A549 (cell line): ENCODE results near the gene LRRFIP2. TPM values are rescaled to one million over a fixed set of nuclear protein-coding genes. Genes with fewer than 3 reads are reported as not detected.
"Not testable (repeated sequence)": the region's sequence is repeated elsewhere in the genome, so short reads cannot be mapped to it uniquely, and the experiment has no call there.

Source experiments
- ATAC-seq, 2 experiments: fragments of 200-7000 bp in 1 of 2; fragments of >200 bp in 1 of 2; cut with Nextera tagmentation in 1 of 2; cut with Tn5 transposase in 1 of 2; 3 replicates each; pipeline versions ENCODE4 v1.8.0 to v1.9.1; 2018 to 2020; ENCODE audit warnings: mild to moderate bottlenecking in 1 of 2, moderate library complexity in 1 of 2
- CTCF ChIA-PET: fragments of 300-600 bp; sonication (Branson Sonifier 250); formaldehyde crosslinking; extraction: SDS; loops from one replicate; lab custom pipeline; 2021; ENCODE audit warnings: antibody characterized with exemption, inconsistent platforms; lab: Yijun Ruan, JAX
- POLR2A ChIA-PET: fragments of 350-600 bp; formaldehyde crosslinking; extraction: SDS; loops from one replicate; lab custom pipeline; 2021; ENCODE audit warnings: antibody characterized with exemption, inconsistent platforms; lab: Yijun Ruan, JAX
- DNase-seq, 2 experiments: peaks; one replicate each; pipeline versions ENCODE4 v3.0.0 to v3.0.0-alpha.2; 2011 to 2016; ENCODE audit warnings: low read depth in 1 of 2, low spot score in 1 of 2
- FAIRE-seq: peaks from 2 replicates; lab custom pipeline; 2011; peaks lifted over from hg19 to GRCh38; lab: Jason Lieb, UNC
- H3K27ac ChIP-seq, 2 experiments: fragments of >200 bp; sonication (Bioruptor Twin); formaldehyde crosslinking; 3 replicates each; pipeline ENCODE4 v1.5.1; 2016 to 2017
- H3K4me1 ChIP-seq: fragments of >200 bp; sonication (Bioruptor Twin); formaldehyde crosslinking; 3 replicates; pipeline ENCODE4 v1.6.1; 2016
- H3K4me2 ChIP-seq: fragments of >200 bp; sonication (Bioruptor Twin); formaldehyde crosslinking; 3 replicates; pipeline ENCODE4 v1.6.1; 2016
- H3K4me3 ChIP-seq: fragments of >200 bp; sonication (Bioruptor Twin); formaldehyde crosslinking; 3 replicates; pipeline ENCODE4 v1.5.1; 2016
- H3K9me3 ChIP-seq: fragments of >200 bp; sonication (Bioruptor Twin); formaldehyde crosslinking; 3 replicates; pipeline ENCODE4 v1.6.1; 2016
- CEBPB ChIP-seq, 2 experiments: fragments of >200 bp in 1 of 2; sonication (Bioruptor Twin) in 1 of 2; formaldehyde crosslinking in 1 of 2; IDR thresholded peaks; 2 replicates each; pipeline ENCODE4 v1.6.1; 2012 to 2016
- CHD2 ChIP-seq: fragments of 150-350 bp; IDR thresholded peaks from 2 replicates; pipeline ENCODE4 v1.6.1; 2014; ENCODE audit warnings: low read length; ENCODE audit not compliant: partially characterized antibody
- CTCF ChIP-seq: fragments of >200 bp; sonication (Bioruptor Twin); formaldehyde crosslinking; IDR thresholded peaks from 3 replicates; pipeline ENCODE4 v1.5.1; 2016
- EHF ChIP-seq: fragments of 250-450 bp; sonication (Bioruptor Pico); IDR thresholded peaks from 2 replicates; pipeline ENCODE4 v1.5.0; 2020; ENCODE audit warnings: mild to moderate bottlenecking
- FOSB ChIP-seq: fragments of 250-450 bp; sonication (Bioruptor Pico); IDR thresholded peaks from 2 replicates; pipeline ENCODE4 v1.5.0; 2020; ENCODE audit warnings: mild to moderate bottlenecking, moderate library complexity
- FOSL2 ChIP-seq, 2 experiments: fragments of 450-650 bp in 1 of 2; fragments of >200 bp in 1 of 2; sonication (Bioruptor Twin) in 1 of 2; formaldehyde crosslinking; IDR thresholded peaks; 2 replicates each; pipeline versions ENCODE4 v1.5.0 to v1.6.1; 2016 to 2020; ENCODE audit warnings: mild to moderate bottlenecking in 1 of 2, moderate library complexity in 1 of 2
- FOXS1 ChIP-seq: fragments of 250-450 bp; sonication (Bioruptor Pico); IDR thresholded peaks from 2 replicates; pipeline ENCODE4 v1.5.0; 2020; ENCODE audit warnings: mild to moderate bottlenecking, moderate library complexity
- GATA3 ChIP-seq: IDR thresholded peaks from 2 replicates; pipeline ENCODE4 v1.6.1; 2012; ENCODE audit warnings: borderline replicate concordance
- HDAC2 ChIP-seq: fragments of 200-600 bp; sonication (generic); IDR thresholded peaks from 2 replicates; pipeline ENCODE4 v1.6.1; 2016
- HMGXB4 ChIP-seq: fragments of 250-450 bp; sonication (Bioruptor Pico); IDR thresholded peaks from 2 replicates; pipeline ENCODE4 v1.5.0; 2021; ENCODE audit warnings: mild to moderate bottlenecking, moderate library complexity, borderline replicate concordance
- HOXB13 ChIP-seq: fragments of 250-450 bp; sonication (Bioruptor Pico); IDR thresholded peaks from 2 replicates; pipeline ENCODE4 v1.5.0; 2020; ENCODE audit warnings: low read depth, mild to moderate bottlenecking, moderate library complexity
- KDM1A ChIP-seq: fragments of 200-600 bp; sonication (generic); IDR thresholded peaks from 2 replicates; pipeline ENCODE4 v1.6.1; 2016; ENCODE audit warnings: low read depth, mild to moderate bottlenecking
- NPAS2 ChIP-seq: fragments of 250-450 bp; sonication (Bioruptor Pico); IDR thresholded peaks from 2 replicates; pipeline ENCODE4 v1.8.0; 2022; ENCODE audit warnings: mild to moderate bottlenecking, moderate library complexity, borderline replicate concordance
- PHF8 ChIP-seq: fragments of 200-600 bp; sonication (generic); IDR thresholded peaks from 2 replicates; pipeline ENCODE4 v1.6.1; 2016; ENCODE audit warnings: low read depth, mild to moderate bottlenecking, antibody characterized with exemption, moderate library complexity, borderline replicate concordance
- POLR2A ChIP-seq: IDR thresholded peaks from 2 replicates; pipeline ENCODE4 v1.6.1; 2012; ENCODE audit warnings: mild to moderate bottlenecking, low read length
- POLR2AphosphoS2 ChIP-seq: conservative IDR thresholded peaks from 2 replicates; pipeline ENCODE4 v1.6.1; 2012; ENCODE audit warnings: low read length, improper control_type of control experiment, inconsistent platforms
- RNF2 ChIP-seq: fragments of 200-600 bp; sonication (generic); IDR thresholded peaks from 2 replicates; pipeline ENCODE4 v1.6.1; 2016; ENCODE audit warnings: low read depth, mild to moderate bottlenecking, antibody characterized with exemption, moderate library complexity, borderline replicate concordance
- SREBF2 ChIP-seq: fragments of 450-650 bp; IDR thresholded peaks from 2 replicates; pipeline ENCODE4 v1.6.1; 2014; ENCODE audit warnings: mild to moderate bottlenecking, moderate library complexity
- ZSCAN20 ChIP-seq: fragments of 250-450 bp; sonication (Bioruptor Pico); IDR thresholded peaks from 2 replicates; pipeline ENCODE4 v1.8.0; 2022; ENCODE audit warnings: mild to moderate bottlenecking, moderate library complexity
- WGBS: methylation state at CpG from one replicate; pipeline ENCODE4 v1.1.6; 2017; ENCODE audit errors: missing lambda C conversion rate; 5-methylcytosine and 5-hydroxymethylcytosine counted together
- polyA plus RNA-seq, 4 experiments: library from polyadenylated mRNA; depleted of rRNA in 3 of 4; stranded (reverse); fragments of >200 nt; fragmentation: RNase III in 1 of 4; extraction: RNeasy Plus Mini Kit Qiagen cat#74134 plus additional on column Dnase treatment in 1 of 4; gene quantifications; 2 replicates in 3 of 4; 3 replicates in 1 of 4; pipeline ENCODE4 v1.2.3, GENCODE V29; 2011 to 2017
- TF ChIP-seq, protein P1 (sequence below): fragments of >200 bp; sonication (Bioruptor Twin); formaldehyde crosslinking; IDR thresholded peaks from 3 replicates; pipeline ENCODE4 v1.6.1; 2016

The LRRFIP2 gene
- polyA plus RNA-seq, 2 of the 4 experiments (the other 2 are of a cell fraction), result 48.0 to 66.4 TPM

- ChIA-PET POLR2A (no interaction called here), CTCF (no interaction called here)
- H3K4me3 ChIP-seq, result no peak overlapping the region
- no peak overlapping the region for H3K27ac ChIP-seq
- 95% methylated on average over 4 of the region's 4 CpGs for WGBS
- DNase-seq, result no peak
- FAIRE-seq, result no peak
- H3K9me3 ChIP-seq, result no peaks in the 10 kb centered on the region
- H3K4me2 ChIP-seq, result no peak overlapping the region
- H3K4me1 ChIP-seq, result peaks cover 17% of the 10 kb centered on the region; the same call in 2 of the 3 replicates
- no peak for ATAC-seq
- TF ChIP-seq POLR2AphosphoS2, result no peak
- no peak for TF ChIP-seq CEBPB (IDR thresholded peaks at IDR 0.05)
- TF ChIP-seq NPAS2 (CRISPR knock-in tag), result no peak
- no peak for TF ChIP-seq FOSL2 (IDR thresholded peaks at IDR 0.05)
- no peak for TF ChIP-seq FOSL2 (CRISPR knock-in tag; IDR thresholded peaks at IDR 0.05)
- TF ChIP-seq EHF (CRISPR knock-in tag), result no peak
- TF ChIP-seq CTCF, result no peak
- TF ChIP-seq SREBF2, result no peak
- TF ChIP-seq ZSCAN20 (CRISPR knock-in tag), result no peak
- TF ChIP-seq PHF8, result no peak
- no peak for TF ChIP-seq HDAC2
- TF ChIP-seq KDM1A, result no peak
- TF ChIP-seq GATA3, result no peak
- TF ChIP-seq HMGXB4 (CRISPR knock-in tag), result no peak
- TF ChIP-seq FOSB, result no peak
- no peak for TF ChIP-seq POLR2A
Observed at GRCh38 chr3:37147666-37148065, 26.7 kb downstream of the LRRFIP2 start.

- ATAC-seq, H3K4me3 ChIP-seq, DNase-seq, H3K9me3 ChIP-seq, POLR2A ChIA-PET, H3K27ac ChIP-seq, H3K4me2 ChIP-seq, FAIRE-seq: not testable (repeated sequence)
- CTCF ChIA-PET, result interaction anchor here (1.0 to 1.3 kb wide), 2 partner anchors 39 to 66 kb away, joined by 3 read pairs; no protein-coding TSS in a partner anchor
- 91% methylated on average over 2 of the region's 2 CpGs for WGBS
- H3K4me1 ChIP-seq, result peaks cover 17% of the 10 kb centered on the region; the same call in 2 of the 3 replicates
Observed at GRCh38 chr3:37146927-37147326, 27.5 kb downstream of the LRRFIP2 start.

GRCh38 chr3:37145611-37146010 is 28.8 kb downstream of the LRRFIP2 start:
- 0 out of 3 replicates have a peak overlapping the region, but pooled peaks have one; percentile 28 for H3K4me2 ChIP-seq
- no peak for DNase-seq
- POLR2A ChIA-PET, result no interaction called here
- no peak overlapping the region for H3K4me3 ChIP-seq
- ATAC-seq, result no peak
- no peaks in the 10 kb centered on the region for H3K9me3 ChIP-seq
- no peak overlapping the region for H3K27ac ChIP-seq
- TF ChIP-seq CHD2 (no peak), HOXB13 (CRISPR knock-in tag) (no peak), FOXS1 (CRISPR knock-in tag) (no peak), RNF2 (no peak)
- TF ChIP-seq, protein P1, sequence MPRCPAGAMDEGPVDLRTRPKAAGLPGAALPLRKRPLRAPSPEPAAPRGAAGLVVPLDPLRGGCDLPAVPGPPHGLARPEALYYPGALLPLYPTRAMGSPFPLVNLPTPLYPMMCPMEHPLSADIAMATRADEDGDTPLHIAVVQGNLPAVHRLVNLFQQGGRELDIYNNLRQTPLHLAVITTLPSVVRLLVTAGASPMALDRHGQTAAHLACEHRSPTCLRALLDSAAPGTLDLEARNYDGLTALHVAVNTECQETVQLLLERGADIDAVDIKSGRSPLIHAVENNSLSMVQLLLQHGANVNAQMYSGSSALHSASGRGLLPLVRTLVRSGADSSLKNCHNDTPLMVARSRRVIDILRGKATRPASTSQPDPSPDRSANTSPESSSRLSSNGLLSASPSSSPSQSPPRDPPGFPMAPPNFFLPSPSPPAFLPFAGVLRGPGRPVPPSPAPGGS, result no peak
- TF ChIP-seq, all 56 proteins: peak for 0
- CTCF ChIA-PET, result no interaction called here
- no peak for FAIRE-seq
- 93% methylated on average over 2 of the region's 2 CpGs for WGBS
- peaks cover 17% of the 10 kb centered on the region; the same call in 2 of the 3 replicates for H3K4me1 ChIP-seq
